Measurements from ENCODE around the gene ABHD14A. TPM values are rescaled to one million over a fixed set of nuclear protein-coding genes. Genes with fewer than 3 reads are reported as not detected.

Gene ABHD14A
- total RNA-seq, 1 experiment from 2014 or later = 9.9 TPM

GRCh38 chr3:51975852-51976549 lies 1.1 kb downstream of the ABHD14A start:
- intact Hi-C loops (cut with micrococcal nuclease; ENCODE audit: unreplicated experiment) = no loop called here
- no peak overlapping the region; the same call in 1 of the 2 replicates for H3K4me3 ChIP-seq
- TF ChIP-seq EZH2 (IDR thresholded peaks at IDR 0.05; ENCODE audit: low read depth) = no peak
- TF ChIP-seq, protein P1, sequence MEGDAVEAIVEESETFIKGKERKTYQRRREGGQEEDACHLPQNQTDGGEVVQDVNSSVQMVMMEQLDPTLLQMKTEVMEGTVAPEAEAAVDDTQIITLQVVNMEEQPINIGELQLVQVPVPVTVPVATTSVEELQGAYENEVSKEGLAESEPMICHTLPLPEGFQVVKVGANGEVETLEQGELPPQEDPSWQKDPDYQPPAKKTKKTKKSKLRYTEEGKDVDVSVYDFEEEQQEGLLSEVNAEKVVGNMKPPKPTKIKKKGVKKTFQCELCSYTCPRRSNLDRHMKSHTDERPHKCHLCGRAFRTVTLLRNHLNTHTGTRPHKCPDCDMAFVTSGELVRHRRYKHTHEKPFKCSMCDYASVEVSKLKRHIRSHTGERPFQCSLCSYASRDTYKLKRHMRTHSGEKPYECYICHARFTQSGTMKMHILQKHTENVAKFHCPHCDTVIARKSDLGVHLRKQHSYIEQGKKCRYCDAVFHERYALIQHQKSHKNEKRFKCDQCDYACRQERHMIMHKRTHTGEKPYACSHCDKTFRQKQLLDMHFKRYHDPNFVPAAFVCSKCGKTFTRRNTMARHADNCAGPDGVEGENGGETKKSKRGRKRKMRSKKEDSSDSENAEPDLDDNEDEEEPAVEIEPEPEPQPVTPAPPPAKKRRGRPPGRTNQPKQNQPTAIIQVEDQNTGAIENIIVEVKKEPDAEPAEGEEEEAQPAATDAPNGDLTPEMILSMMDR (conservative IDR thresholded peaks at IDR 0.05) = no peak

DNA sequence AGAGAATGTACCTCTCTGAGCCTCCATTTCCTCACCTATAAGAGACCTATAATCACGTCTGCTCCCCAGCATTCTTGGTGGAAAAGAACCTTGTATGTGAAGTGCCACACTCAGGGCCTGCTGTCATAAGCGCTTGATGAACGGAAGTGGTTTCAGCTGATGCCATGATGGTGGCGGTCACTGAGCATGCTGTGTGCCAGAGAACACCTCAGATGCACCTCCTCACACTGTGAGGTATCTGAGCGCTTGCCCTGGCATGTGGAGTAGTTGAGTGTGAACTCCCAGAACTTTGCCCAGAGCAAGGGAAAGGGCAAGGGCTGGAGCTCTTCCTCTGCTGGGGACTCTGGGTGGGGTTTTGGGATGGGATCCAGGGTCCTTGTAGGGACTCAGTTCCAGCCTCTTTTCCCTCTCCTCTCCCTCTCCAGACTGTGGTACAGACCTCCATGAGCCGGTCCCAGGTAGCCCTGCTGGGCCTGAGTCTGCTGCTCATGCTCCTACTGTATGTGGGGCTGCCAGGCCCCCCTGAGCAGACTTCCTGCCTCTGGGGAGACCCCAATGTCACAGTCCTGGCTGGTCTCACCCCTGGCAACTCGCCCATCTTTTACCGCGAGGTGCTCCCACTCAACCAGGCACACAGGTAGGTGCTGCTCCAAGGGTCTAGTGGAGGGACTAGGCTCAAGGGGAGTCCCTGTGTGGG lies 2.7 kb downstream of the ABHD14A start:
- Histone ChIP-seq H3F3A (ENCODE audit: insufficient read depth, low read depth) (peaks cover 24% of the 10 kb centered on the region), H4K20me1 (ENCODE audit: insufficient read depth) (no peaks in the 10 kb centered on the region), H3K36me3 (ENCODE audit: low read depth) (no peaks in the 10 kb centered on the region), H3K27ac (no peak overlapping the region), H2AFZ (no peak overlapping the region), H3K4me1 (replicated peaks; ENCODE audit: insufficient read depth) (peaks cover 24% of the 10 kb centered on the region), H3K27me3 (ENCODE audit: insufficient read depth, low read depth) (no peaks in the 10 kb centered on the region), H3K4me3 (no peak overlapping the region), H3K9me3 (ENCODE audit: insufficient read depth, low read depth) (no peaks in the 10 kb centered on the region), H3K79me2 (ENCODE audit: low read depth) (peaks cover 13% of the 10 kb centered on the region; the same call in 1 of the 2 replicates), H3K4me2 (no peak overlapping the region), H3K9me2 (ENCODE audit: insufficient read depth) (no peaks in the 10 kb centered on the region)
- DNase-seq = peak in 1 of 2 experiments; percentile 22
- intact Hi-C loops (cut with micrococcal nuclease; ENCODE audit: unreplicated experiment) = no loop called here
- CTCF ChIA-PET = no interaction called here
- BruUV-seq (replicated peaks) = no TSS peak
- TF ChIP-seq EZH2 (IDR thresholded peaks at IDR 0.05; ENCODE audit: low read depth) = no peak
- TF ChIP-seq, protein P1 (conservative IDR thresholded peaks at IDR 0.05) = no peak
- POLR2A ChIA-PET (ENCODE audit: unreplicated experiment) = no interaction called here

More at GRCh38 chr3:51975852-51976549, 1.1 kb downstream of the ABHD14A start:
- CTCF ChIA-PET = no interaction called here
- Histone ChIP-seq H3K27ac (no peak overlapping the region), H2AFZ (no peak overlapping the region), H3K9me2 (ENCODE audit: insufficient read depth) (no peaks in the 10 kb centered on the region), H3K4me1 (replicated peaks; ENCODE audit: insufficient read depth) (peaks cover 8% of the 10 kb centered on the region; the same call in 1 of the 2 replicates), H3K4me2 (peak overlapping the region; percentile 78; the same call in 1 of the 2 replicates), H3K27me3 (ENCODE audit: insufficient read depth, low read depth) (no peaks in the 10 kb centered on the region), H3K79me2 (ENCODE audit: low read depth) (peaks cover 17% of the 10 kb centered on the region; the same call in 1 of the 2 replicates), H3K36me3 (ENCODE audit: low read depth) (no peaks in the 10 kb centered on the region), H3F3A (ENCODE audit: insufficient read depth, low read depth) (peaks cover 22% of the 10 kb centered on the region; the same call in 1 of the 2 replicates), H3K9me3 (ENCODE audit: insufficient read depth, low read depth) (no peaks in the 10 kb centered on the region), H4K20me1 (ENCODE audit: insufficient read depth) (no peaks in the 10 kb centered on the region)
- DNase-seq = no peak
- TSS peak; percentile 34 for BruUV-seq (replicated peaks)
- POLR2A ChIA-PET (ENCODE audit: unreplicated experiment) = no interaction called here

DNA sequence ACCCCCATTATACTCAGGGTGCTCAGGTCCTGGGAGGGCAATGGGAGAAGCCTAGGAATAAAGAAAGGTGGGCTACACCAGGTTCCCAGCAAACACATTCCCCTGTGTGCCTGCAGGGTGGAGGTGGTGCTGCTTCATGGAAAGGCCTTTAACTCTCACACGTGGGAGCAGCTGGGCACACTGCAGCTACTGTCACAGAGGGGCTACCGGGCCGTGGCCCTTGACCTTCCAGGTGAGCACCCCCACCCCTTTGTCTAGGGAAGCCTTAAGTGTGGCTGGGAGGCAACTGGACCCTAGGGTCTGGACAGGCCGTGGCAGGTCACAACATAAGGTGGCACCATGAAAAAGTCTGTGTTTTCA lies 3.3 kb downstream of the ABHD14A start:
- no peaks in the 10 kb centered on the region for H3K9me2 ChIP-seq (ENCODE audit: insufficient read depth)
- H3K4me3 ChIP-seq = no peak overlapping the region
- no peaks in the 10 kb centered on the region for H3K9me3 ChIP-seq (ENCODE audit: insufficient read depth, low read depth)
- H3K4me2 ChIP-seq = no peak overlapping the region
- ChIA-PET CTCF (no interaction called here), POLR2A (ENCODE audit: unreplicated experiment) (no interaction called here)
- no peaks in the 10 kb centered on the region for H4K20me1 ChIP-seq (ENCODE audit: insufficient read depth)
- no peaks in the 10 kb centered on the region for H3K27me3 ChIP-seq (ENCODE audit: insufficient read depth, low read depth)
- H3K4me1 ChIP-seq (replicated peaks; ENCODE audit: insufficient read depth) = peaks cover 25% of the 10 kb centered on the region
- intact Hi-C loops (cut with micrococcal nuclease; ENCODE audit: unreplicated experiment) = no loop called here
- BruUV-seq (replicated peaks) = no TSS peak
- no peak for DNase-seq
- H3K79me2 ChIP-seq (ENCODE audit: low read depth) = peaks cover 9% of the 10 kb centered on the region; the same call in 1 of the 2 replicates
- peaks cover 30% of the 10 kb centered on the region for H3F3A ChIP-seq (ENCODE audit: insufficient read depth, low read depth)
- H3K36me3 ChIP-seq (ENCODE audit: low read depth) = no peaks in the 10 kb centered on the region
- no peak for TF ChIP-seq EZH2 (IDR thresholded peaks at IDR 0.05; ENCODE audit: low read depth)
- TF ChIP-seq, protein P1 (conservative IDR thresholded peaks at IDR 0.05) = no peak
- H3K27ac ChIP-seq = no peak overlapping the region
- H2AFZ ChIP-seq = no peak overlapping the region

Data from PC-9 (cell line).